Measurements from ENCODE around the gene LIMK1.
"Not testable (repeated sequence)": the region's sequence is repeated elsewhere in the genome, so short reads cannot be mapped to it uniquely, and the experiment has no call there.

LIMK1 gene

GRCh38 chr7:74121401-74122249 is 38.0 kb downstream of the LIMK1 start:
- H3K36me3 ChIP-seq (replicated peaks; ENCODE audit: low read depth, low read length): peaks cover 11% of the 10 kb centered on the region
- no peaks in the 10 kb centered on the region for H3K79me2 ChIP-seq (ENCODE audit: low read length)
- no peak for TF ChIP-seq CTCF (IDR thresholded peaks at IDR 0.05; ENCODE audit: low read depth, low read length)
- no peaks in the 10 kb centered on the region for H3K27me3 ChIP-seq (ENCODE audit: low read depth, low read length)
- no peak overlapping the region for H2AFZ ChIP-seq (ENCODE audit: low read depth, low read length)
- H4K20me1 ChIP-seq (ENCODE audit: insufficient read depth, low read length): no peaks in the 10 kb centered on the region
- no peaks in the 10 kb centered on the region for H3K9me3 ChIP-seq (ENCODE audit: insufficient read depth, low read length)
- no peak overlapping the region for H3K27ac ChIP-seq (ENCODE audit: low read length)
- no peak overlapping the region for H3K4me3 ChIP-seq (ENCODE audit: low read length)
- H3K4me1 ChIP-seq (ENCODE audit: low read length): no peaks in the 10 kb centered on the region
- H3K4me2 ChIP-seq (ENCODE audit: low read length): no peak overlapping the region
- no peak overlapping the region for H3K9ac ChIP-seq (ENCODE audit: low read length)

GRCh38 chr7:74123892-74124291 is 40.3 kb downstream of the LIMK1 start:
- H3K27me3 ChIP-seq (ENCODE audit: low read depth, low read length); H3K79me2 ChIP-seq (ENCODE audit: low read length); H3K27ac ChIP-seq (ENCODE audit: low read length); H3K9ac ChIP-seq (ENCODE audit: low read length); H3K4me3 ChIP-seq (ENCODE audit: low read length); H3K9me3 ChIP-seq (ENCODE audit: insufficient read depth, low read length); H4K20me1 ChIP-seq (ENCODE audit: insufficient read depth, low read length); H3K4me1 ChIP-seq (ENCODE audit: low read length); H3K4me2 ChIP-seq (ENCODE audit: low read length); H2AFZ ChIP-seq (ENCODE audit: low read depth, low read length): not testable (repeated sequence)
- peaks cover 11% of the 10 kb centered on the region for H3K36me3 ChIP-seq (replicated peaks; ENCODE audit: low read depth, low read length)

GRCh38 chr7:74126220-74126880 is 42.7 kb downstream of the LIMK1 start:
- H3K36me3 ChIP-seq (replicated peaks; ENCODE audit: low read depth, low read length): peaks cover 3% of the 10 kb centered on the region
- no peaks in the 10 kb centered on the region for H3K9me3 ChIP-seq (ENCODE audit: insufficient read depth, low read length)
- H3K27me3 ChIP-seq (ENCODE audit: low read depth, low read length): no peaks in the 10 kb centered on the region
- no peaks in the 10 kb centered on the region for H3K79me2 ChIP-seq (ENCODE audit: low read length)
- no peak overlapping the region for H3K9ac ChIP-seq (ENCODE audit: low read length)
- H3K4me2 ChIP-seq (ENCODE audit: low read length): no peak overlapping the region
- H3K27ac ChIP-seq (ENCODE audit: low read length): no peak overlapping the region
- no peak overlapping the region for H3K4me3 ChIP-seq (ENCODE audit: low read length)
- H2AFZ ChIP-seq (ENCODE audit: low read depth, low read length): no peak overlapping the region
- TF ChIP-seq EZH2phosphoT487 (IDR thresholded peaks at IDR 0.05; ENCODE audit: low read depth) (no peak), CTCF (IDR thresholded peaks at IDR 0.05; ENCODE audit: low read depth, low read length) (no peak)
- no peaks in the 10 kb centered on the region for H4K20me1 ChIP-seq (ENCODE audit: insufficient read depth, low read length)
- H3K4me1 ChIP-seq (ENCODE audit: low read length): no peaks in the 10 kb centered on the region

- no peak overlapping the region for H3K9ac ChIP-seq (ENCODE audit: low read length)
- no peaks in the 10 kb centered on the region for H3K9me3 ChIP-seq (ENCODE audit: insufficient read depth, low read length)
- no peak overlapping the region for H3K27ac ChIP-seq (ENCODE audit: low read length)
- no peaks in the 10 kb centered on the region for H3K36me3 ChIP-seq (replicated peaks; ENCODE audit: low read depth, low read length)
- H3K27me3 ChIP-seq (ENCODE audit: low read depth, low read length): no peaks in the 10 kb centered on the region
- H3K4me1 ChIP-seq (ENCODE audit: low read length): no peaks in the 10 kb centered on the region
- TF ChIP-seq CTCF (IDR thresholded peaks at IDR 0.05; ENCODE audit: low read depth, low read length) (no peak), EZH2phosphoT487 (IDR thresholded peaks at IDR 0.05; ENCODE audit: low read depth) (no peak)
- no peaks in the 10 kb centered on the region for H4K20me1 ChIP-seq (ENCODE audit: insufficient read depth, low read length)
- H3K4me2 ChIP-seq (ENCODE audit: low read length): no peak overlapping the region
- H3K79me2 ChIP-seq (ENCODE audit: low read length): no peaks in the 10 kb centered on the region
- no peak overlapping the region for H2AFZ ChIP-seq (ENCODE audit: low read depth, low read length)
- H3K4me3 ChIP-seq (ENCODE audit: low read length): no peak overlapping the region
Measured at GRCh38 chr7:74129887-74130286, 46.3 kb downstream of the LIMK1 start.
